ENCODE data around the gene ZBTB16.
A peak's percentile ranks its signal among the peaks of the same experiment; 100 is the strongest.

The ZBTB16 gene

DNA sequence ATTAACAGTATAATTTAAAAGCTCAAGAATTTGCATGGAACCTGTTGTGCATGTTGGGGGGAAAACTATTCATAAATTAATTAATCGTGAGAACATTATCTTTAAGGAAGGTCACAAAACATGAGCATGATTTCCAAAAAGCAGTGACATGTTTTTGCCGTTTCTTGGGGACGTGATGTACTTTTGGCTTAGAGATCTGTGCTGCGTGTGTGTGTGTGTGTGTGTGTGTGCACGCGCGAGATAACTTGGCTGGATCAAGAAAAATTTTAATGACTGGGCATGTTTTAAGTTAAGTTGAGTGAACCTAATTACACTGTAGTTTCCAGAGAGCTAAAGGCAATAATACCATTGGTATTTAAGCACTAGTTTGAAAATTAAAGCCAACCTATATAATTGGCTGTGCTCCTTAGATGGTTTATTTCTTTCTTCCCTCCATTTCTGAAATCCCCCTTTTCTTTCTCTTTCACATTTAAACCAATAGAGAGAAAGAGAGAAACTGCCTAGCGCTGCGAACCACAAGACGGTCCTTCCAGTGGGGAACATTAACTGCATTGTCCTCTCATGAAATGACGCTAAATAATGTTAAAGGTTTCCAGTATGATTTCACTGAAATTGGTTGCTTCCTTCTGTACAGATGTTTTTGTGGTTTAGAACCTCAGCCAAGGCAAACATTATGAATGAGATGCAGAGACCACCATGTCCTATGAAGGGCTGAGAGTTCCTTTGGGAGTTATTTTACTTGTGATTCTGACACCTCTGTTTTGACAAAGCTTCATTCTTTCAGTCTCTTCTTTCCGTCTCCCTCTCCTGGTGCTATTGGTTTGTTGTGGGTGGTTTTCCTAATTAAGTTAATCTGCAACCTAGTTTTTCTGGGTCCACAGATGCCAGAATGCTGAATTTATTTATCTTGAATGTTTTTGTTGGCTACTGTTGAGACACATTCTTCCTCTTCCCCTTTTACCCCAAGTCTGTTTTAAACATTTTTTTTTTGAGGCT is 51.7 kb downstream of the ZBTB16 start:
- DNase-seq: no peak

- no peak for DNase-seq
Observed at GRCh38 chr11:114115451-114115928, 56.0 kb downstream of the ZBTB16 start.

DNA sequence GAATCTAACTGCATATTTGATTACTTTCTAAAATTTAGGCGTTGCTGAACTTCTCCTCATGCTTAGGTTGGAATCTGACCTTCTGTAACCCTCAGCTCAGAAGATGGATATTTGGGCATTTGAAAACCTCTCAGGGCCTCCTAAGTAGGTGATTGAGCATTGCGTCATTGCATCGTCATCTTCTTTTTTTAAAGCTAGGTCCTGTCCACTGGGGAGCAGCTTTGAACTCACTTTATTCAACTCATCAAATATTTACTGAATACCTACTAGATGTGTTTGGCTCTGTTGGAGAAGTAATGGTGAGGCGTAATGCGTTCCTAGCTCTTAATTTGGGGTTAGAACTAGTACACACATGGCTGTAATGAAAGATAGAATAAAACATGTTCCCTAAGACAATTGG is 56.8 kb downstream of the ZBTB16 start:
- DNase-seq: no peak

DNA sequence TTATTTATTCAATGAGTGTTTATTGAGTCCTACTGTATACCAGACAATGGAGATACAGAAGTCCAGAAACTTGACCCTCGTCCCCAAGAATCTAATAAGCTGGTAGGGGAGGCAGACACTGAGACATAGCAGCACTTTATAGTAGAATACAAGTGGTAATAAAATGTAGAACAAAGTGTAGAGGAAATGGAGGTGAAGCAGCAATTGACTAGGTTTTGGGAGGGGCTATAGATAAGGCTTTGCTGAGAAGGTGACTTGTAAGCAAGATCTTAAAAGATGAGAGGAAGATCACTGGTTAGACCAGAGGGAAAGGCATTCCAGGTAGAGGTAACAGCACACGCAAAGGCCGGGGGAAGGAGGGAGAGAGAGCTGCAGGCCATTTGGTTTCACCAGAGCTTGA is 57.3 kb downstream of the ZBTB16 start:
- no peak for DNase-seq

DNA sequence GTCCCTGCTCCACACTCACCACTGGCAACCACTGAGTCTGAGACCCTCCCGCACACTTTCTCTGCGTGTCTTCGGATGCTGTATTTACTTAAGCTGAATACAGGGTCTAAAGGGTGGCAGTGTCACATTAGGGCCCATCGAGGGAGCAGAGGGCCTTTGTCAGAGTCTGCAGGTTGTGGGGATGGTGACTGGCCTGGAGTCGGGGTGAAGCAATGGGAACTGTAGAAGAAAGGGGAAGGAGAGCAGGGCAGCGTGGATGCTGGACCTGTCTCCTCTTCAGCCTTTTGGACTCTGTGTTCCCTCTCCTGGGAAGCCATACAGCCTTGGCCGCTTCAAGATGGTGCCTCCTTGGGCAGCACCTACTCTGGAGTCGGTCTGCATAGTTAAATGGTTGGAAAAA is 61.1 kb downstream of the ZBTB16 start:
- no peak for DNase-seq

DNA sequence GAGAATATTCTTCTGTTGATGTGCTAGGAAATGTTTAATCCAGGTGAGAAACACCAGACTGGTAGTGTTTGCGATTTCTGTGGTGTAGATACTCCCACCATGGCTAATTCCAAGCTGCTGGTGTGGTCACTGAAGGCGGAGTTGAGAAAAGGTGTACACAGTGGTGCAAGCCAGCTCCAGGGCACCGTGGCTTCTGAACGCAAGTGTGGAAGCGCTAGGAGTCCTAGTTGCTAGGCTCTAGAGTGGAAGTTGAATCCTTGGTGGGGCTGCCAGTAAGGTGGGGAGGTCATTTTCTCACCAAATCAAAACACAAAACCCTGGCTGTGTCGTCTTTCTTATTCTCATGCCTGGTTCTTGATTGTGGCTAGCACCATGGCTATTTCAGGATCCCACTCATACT is 61.6 kb downstream of the ZBTB16 start:
- DNase-seq: no peak

DNA sequence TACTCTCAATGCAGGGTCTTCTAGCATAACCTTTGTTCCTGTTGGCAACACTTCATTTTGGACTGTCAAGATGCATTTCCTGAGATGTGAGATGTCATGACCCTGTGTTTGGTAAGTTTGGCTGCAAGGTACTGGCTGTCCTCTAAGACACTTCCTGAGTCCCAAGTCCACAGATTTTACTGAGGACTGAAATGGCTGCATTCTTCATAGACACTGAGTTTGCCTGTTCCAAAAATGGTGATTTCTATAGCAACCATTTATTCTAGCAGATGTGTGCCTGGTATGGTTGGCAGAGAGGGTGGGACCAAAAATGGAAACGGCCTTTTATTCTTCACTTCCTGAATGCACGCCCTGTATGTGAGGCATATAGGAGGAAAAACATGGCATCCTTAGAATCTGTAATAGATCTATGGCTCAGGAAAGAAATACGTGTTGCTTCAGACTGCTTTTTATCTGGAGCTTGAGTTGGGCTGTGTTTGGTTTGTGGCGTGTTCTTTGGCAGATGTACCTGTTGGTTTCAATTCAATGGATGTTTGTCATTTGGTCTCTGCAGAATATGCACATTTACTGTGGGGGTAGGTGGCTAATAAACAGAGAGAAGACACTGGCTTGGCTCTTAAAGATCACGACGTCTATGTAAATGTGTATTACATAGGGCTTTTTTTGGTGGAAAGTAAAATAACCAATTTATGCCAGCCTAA is 62.4 kb downstream of the ZBTB16 start:
- DNase-seq: no peak

- no peak for DNase-seq
Observed at GRCh38 chr11:114122686-114123085, 63.2 kb downstream of the ZBTB16 start.

GRCh38 chr11:114123692-114124330 is 64.3 kb downstream of the ZBTB16 start:
- no peak for DNase-seq

GRCh38 chr11:114124601-114125144 is 65.2 kb downstream of the ZBTB16 start:
- DNase-seq: no peak

DNA sequence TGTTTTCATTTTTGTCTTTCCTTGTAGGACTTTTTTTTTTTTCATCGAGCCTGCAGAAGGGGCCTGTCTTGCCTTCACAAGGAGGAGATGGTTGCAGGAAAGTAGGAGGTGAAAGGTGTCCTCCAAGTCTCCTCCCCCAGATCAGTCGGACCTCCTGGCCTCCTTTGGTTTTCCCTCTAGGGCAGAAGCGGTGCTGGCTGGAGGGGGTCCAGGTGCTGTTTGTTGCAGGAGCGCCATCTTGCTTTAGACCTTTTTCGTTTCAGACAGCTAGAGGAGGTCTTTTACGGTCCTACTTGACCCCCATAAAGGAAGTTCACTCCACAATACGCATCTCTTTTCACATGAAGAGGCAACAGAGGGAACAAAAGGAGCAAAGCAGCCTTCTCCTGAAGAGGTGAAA is 66.0 kb downstream of the ZBTB16 start:
- no peak for DNase-seq

- DNase-seq: no peak
Observed at GRCh38 chr11:114125959-114126358, 66.4 kb downstream of the ZBTB16 start.

DNA sequence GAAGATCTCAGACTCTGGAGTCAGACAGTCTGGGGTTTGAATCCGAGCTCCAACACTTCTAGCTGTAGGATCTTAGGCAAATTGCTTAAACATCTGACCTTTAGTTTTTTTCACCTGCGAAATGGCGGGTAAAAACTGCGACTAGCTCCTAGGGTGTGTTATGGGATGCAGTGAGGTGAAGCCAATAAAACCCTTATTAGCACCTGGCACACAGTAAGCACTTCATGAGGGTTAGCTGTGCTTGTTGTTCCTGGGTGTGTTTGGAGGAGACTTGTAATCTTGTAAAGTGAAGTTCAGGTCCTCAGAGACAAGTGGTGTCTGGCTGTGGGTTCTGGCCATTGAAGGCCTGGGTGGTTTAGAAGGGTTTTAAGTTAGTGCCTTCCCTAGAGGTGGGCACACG is 68.9 kb downstream of the ZBTB16 start:
- no peak for DNase-seq

- no peak for DNase-seq
Observed at GRCh38 chr11:114129142-114129541, 69.6 kb downstream of the ZBTB16 start.

DNA sequence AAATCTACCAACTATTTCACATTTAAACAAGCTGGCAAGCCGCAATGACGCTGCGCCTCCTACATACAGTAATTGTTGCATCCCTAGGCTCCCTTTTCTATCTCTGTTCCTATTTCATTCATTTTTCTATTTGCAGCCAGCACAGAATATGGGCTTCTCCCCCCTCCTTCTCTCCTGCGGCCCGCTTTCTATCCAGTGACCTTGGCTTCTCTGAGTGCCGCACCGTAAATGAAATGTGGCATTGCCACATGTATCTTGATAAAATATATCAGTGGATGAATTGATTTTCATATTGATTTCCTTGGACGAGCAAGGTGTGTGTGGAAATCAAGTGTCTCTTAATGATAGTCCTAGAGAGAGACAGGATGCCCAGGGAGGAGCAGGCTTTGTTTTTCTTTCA is 70.2 kb downstream of the ZBTB16 start:
- DNase-seq: no peak

GRCh38 chr11:114130115-114130576 is 70.6 kb downstream of the ZBTB16 start:
- DNase-seq: no peak

- DNase-seq: no peak
Observed at GRCh38 chr11:114130629-114131277, 71.2 kb downstream of the ZBTB16 start.

DNA sequence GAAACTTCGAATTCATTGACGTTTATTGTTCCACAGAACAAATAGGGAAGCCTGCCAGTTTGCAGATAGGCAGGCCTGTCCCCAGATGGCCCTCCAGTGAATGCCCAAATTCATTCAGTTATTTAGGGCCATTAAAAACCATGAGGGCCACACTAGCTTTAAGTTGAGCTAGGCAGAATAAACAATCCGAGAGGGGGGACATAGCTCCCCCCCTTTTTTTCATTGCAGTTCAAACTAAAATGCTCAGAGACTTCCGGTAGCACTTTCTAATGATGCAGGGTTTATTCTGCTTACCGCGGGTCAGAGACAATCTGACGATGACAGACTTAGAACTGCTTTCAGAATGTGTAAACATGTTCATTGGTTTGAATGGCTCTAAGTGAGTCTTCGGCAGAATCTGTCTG is 72.0 kb downstream of the ZBTB16 start:
- peak in 2 of 6 experiments; percentile 11 to 23 for DNase-seq

GRCh38 chr11:114132417-114132816 is 72.9 kb downstream of the ZBTB16 start:
- DNase-seq: no peak

DNA sequence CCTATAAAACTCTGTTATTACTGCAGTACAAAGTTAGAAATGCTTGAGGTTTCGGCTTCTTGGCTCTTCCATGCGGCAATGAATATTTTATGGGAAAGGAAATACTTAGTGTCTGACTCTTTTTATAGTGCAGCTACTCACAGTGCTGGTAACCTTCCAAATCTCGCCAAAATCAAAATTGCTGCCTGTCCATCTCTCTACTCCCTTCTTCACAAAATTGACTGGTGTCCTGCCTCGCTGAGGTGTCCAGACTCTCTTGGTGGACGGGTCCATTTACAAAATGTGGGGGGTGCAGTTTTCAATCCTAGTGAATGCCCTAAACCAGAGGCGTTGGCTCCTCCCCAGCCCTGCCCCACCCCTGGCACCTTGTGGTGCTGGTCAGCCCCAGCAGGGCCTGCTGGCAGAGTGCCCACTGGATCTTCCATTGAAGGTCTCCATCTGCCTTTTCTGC is 73.5 kb downstream of the ZBTB16 start:
- no peak for DNase-seq

GRCh38 chr11:114133548-114134329 is 74.2 kb downstream of the ZBTB16 start:
- no peak for DNase-seq

DNA sequence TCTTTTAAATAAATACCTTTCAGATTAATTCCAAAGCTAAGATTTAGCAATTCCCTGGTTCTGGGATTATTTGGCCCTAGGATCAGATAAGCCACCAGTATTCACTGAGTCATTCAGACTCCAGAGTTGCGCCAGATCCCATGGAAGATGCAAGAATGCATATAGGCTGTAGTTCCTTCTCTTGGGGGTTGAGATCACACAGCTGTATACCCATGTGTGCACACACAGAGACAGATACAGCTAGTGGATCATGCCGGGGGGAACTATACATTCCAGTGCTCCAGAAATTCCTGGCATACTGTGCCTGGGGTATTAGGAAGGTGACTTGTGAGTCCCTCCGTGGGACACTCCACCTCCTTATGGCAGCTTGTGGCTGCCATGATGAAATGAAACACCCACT is 75.4 kb downstream of the ZBTB16 start:
- no peak for DNase-seq
